PC-9 (cell line): ENCODE results near the gene AK5. TPM values are rescaled to one million over a fixed set of nuclear protein-coding genes. Genes with fewer than 3 reads are reported as not detected.

Experiments
- BruUV-seq: library from RNA; stranded (reverse); fragments of 400-500 nt; replicated peaks from 2 replicates; lab custom pipeline; 2021; lab: Mats Ljungman, UMichigan
- CTCF ChIA-PET: fragments of 300-600 bp; sonication (Branson Sonifier 250); formaldehyde crosslinking; loops from one replicate; lab custom pipeline; 2022; ENCODE audit warnings: antibody characterized with exemption; lab: Charles Lee
- POLR2A ChIA-PET: fragments of 300-600 bp; sonication (Branson Sonifier 250); formaldehyde crosslinking; loops from one replicate; lab custom pipeline; 2022; ENCODE audit warnings: antibody characterized with exemption; ENCODE audit not compliant: unreplicated experiment; lab: Charles Lee
- DNase-seq, 2 experiments: peaks; one replicate each; pipeline versions ENCODE4 v3.0.0 to v3.0.0-alpha.2; 2015 to 2022; ENCODE audit warnings: mixed read lengths in 1 of 2
- H2AFZ ChIP-seq: fragments of 200-600 bp; sonication (generic); 2 replicates; pipeline ENCODE4 v1.8.1; 2017; ENCODE audit warnings: antibody characterized with exemption
- H3F3A ChIP-seq: fragments of 200-600 bp; sonication (generic); 2 replicates; pipeline ENCODE4 v1.8.1; 2017; ENCODE audit warnings: antibody characterized with exemption, mild to moderate bottlenecking, low read depth; ENCODE audit not compliant: insufficient read depth
- H3K27ac ChIP-seq: fragments of 200-600 bp; sonication (generic); 2 replicates; pipeline ENCODE4 v1.6.1; 2016; ENCODE audit warnings: mixed run types
- H3K27me3 ChIP-seq: fragments of 200-600 bp; sonication (generic); 2 replicates; pipeline ENCODE4 v1.6.1; 2016; ENCODE audit warnings: low read depth, mixed run types; ENCODE audit not compliant: insufficient read depth
- H3K36me3 ChIP-seq: fragments of 200-600 bp; sonication (generic); 2 replicates; pipeline ENCODE4 v1.6.1; 2016; ENCODE audit warnings: low read depth, mixed run types
- H3K4me1 ChIP-seq: fragments of 200-600 bp; sonication (generic); replicated peaks from 2 replicates; pipeline ENCODE4 v1.6.1; 2016; ENCODE audit warnings: mixed run types; ENCODE audit not compliant: insufficient read depth
- H3K4me2 ChIP-seq: fragments of 200-600 bp; sonication (generic); 2 replicates; pipeline ENCODE4 v1.6.1; 2017; ENCODE audit warnings: mixed run types
- H3K4me3 ChIP-seq: fragments of 200-600 bp; sonication (generic); 2 replicates; pipeline ENCODE4 v1.6.1; 2016; ENCODE audit warnings: mixed run types
- H3K79me2 ChIP-seq: fragments of 200-600 bp; sonication (generic); 2 replicates; pipeline ENCODE4 v1.6.1; 2017; ENCODE audit warnings: low read depth, mixed run types
- H3K9me2 ChIP-seq: fragments of 200-600 bp; sonication (generic); 2 replicates; pipeline ENCODE4 v1.8.1; 2017; ENCODE audit warnings: mild to moderate bottlenecking; ENCODE audit not compliant: insufficient read depth
- H3K9me3 ChIP-seq: fragments of 200-600 bp; sonication (generic); 2 replicates; pipeline ENCODE4 v1.8.1; 2016; ENCODE audit warnings: low read depth; ENCODE audit not compliant: insufficient read depth
- H4K20me1 ChIP-seq: fragments of 200-600 bp; sonication (generic); 2 replicates; pipeline ENCODE4 v1.8.1; 2017; ENCODE audit not compliant: insufficient read depth
- EZH2 ChIP-seq: fragments of 200-600 bp; sonication (generic); IDR thresholded peaks from 2 replicates; pipeline ENCODE4 v1.8.0; 2017; ENCODE audit warnings: antibody characterized with exemption, low read depth
- intact Hi-C: fragments of 100-400 bp; cut with micrococcal nuclease; formaldehyde crosslinking; loops from one replicate; pipeline ENCODE4 v1.10.0; 2022; ENCODE audit not compliant: unreplicated experiment
- total RNA-seq: library from RNA; stranded (reverse); gene quantifications from 2 replicates; pipeline ENCODE4 v1.2.3, GENCODE V29; 2021
- TF ChIP-seq, protein P1 (sequence below): fragments of 200-600 bp; sonication (generic); conservative IDR thresholded peaks from 2 replicates; pipeline ENCODE4 v1.6.1; 2017; ENCODE audit warnings: mixed run types, antibody characterized with exemption, mild to moderate bottlenecking, moderate library complexity

Gene AK5
- total RNA-seq, 1 experiment from 2014 or later, result 1.2 TPM

DNA sequence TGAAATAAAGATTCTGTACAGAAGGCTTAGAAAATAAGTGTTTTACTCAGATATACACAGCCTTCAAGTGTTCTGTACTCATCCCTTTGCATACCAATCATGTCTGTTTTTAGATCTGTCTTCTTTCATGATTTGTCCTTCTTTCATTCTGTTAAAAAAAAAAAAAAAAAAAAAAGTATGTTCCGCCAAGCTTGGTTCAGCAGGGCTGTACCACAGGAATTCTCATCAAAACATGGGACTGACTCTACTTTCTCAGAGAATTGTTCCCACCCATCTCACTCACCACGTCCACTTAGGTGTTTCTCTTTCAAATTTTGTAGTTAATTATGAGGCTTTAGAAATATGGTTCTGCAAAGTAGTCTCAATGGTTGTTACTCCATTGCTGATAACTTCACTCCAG is 119.0 kb downstream of the AK5 start:
- Histone ChIP-seq H3K4me2 (no peak overlapping the region), H3K36me3 (no peaks in the 10 kb centered on the region), H2AFZ (no peak overlapping the region), H3K4me3 (no peak overlapping the region), H3K4me1 (no peaks in the 10 kb centered on the region), H3K9me2 (no peaks in the 10 kb centered on the region), H3K79me2 (no peaks in the 10 kb centered on the region), H4K20me1 (no peaks in the 10 kb centered on the region), H3F3A (no peaks in the 10 kb centered on the region), H3K9me3 (no peaks in the 10 kb centered on the region), H3K27me3 (no peaks in the 10 kb centered on the region), H3K27ac (no peak overlapping the region)
- TF ChIP-seq, protein P1, sequence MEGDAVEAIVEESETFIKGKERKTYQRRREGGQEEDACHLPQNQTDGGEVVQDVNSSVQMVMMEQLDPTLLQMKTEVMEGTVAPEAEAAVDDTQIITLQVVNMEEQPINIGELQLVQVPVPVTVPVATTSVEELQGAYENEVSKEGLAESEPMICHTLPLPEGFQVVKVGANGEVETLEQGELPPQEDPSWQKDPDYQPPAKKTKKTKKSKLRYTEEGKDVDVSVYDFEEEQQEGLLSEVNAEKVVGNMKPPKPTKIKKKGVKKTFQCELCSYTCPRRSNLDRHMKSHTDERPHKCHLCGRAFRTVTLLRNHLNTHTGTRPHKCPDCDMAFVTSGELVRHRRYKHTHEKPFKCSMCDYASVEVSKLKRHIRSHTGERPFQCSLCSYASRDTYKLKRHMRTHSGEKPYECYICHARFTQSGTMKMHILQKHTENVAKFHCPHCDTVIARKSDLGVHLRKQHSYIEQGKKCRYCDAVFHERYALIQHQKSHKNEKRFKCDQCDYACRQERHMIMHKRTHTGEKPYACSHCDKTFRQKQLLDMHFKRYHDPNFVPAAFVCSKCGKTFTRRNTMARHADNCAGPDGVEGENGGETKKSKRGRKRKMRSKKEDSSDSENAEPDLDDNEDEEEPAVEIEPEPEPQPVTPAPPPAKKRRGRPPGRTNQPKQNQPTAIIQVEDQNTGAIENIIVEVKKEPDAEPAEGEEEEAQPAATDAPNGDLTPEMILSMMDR, result no peak
- no peak for TF ChIP-seq EZH2
- POLR2A ChIA-PET, result no interaction called here
- CTCF ChIA-PET, result no interaction called here
- no peak for DNase-seq
- intact Hi-C loops, result no loop called here
- BruUV-seq, result no TSS peak

DNA sequence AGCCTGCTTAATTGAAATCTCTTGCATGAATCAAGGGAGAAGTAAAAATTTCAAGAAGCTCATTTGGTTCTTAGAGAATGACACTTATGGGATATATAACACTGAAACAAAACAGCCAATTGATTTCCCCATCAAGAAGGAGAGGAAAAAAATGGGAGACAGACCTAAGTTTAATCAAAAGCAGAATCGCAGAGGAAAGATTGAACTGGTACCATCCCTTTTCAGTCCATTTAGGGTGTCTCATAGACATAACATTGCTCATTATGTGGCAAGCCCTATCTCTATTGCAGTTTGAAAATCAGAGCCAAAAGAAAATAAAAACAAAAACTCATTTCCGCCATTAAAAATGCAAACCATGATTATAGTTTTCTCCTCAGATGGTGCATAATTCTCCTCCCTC is 119.6 kb downstream of the AK5 start:
- no peaks in the 10 kb centered on the region for H3K9me3 ChIP-seq
- no peaks in the 10 kb centered on the region for H3K27me3 ChIP-seq
- H3K4me2 ChIP-seq, result no peak overlapping the region
- no peaks in the 10 kb centered on the region for H3F3A ChIP-seq
- CTCF ChIA-PET, result no interaction called here
- DNase-seq, result no peak
- no peaks in the 10 kb centered on the region for H4K20me1 ChIP-seq
- POLR2A ChIA-PET, result no interaction called here
- no TSS peak for BruUV-seq
- no peak overlapping the region for H3K27ac ChIP-seq
- H3K36me3 ChIP-seq, result no peaks in the 10 kb centered on the region
- no peak overlapping the region for H3K4me3 ChIP-seq
- no peak for TF ChIP-seq EZH2
- TF ChIP-seq, protein P1, result no peak
- no peak overlapping the region for H2AFZ ChIP-seq
- H3K4me1 ChIP-seq, result no peaks in the 10 kb centered on the region
- no peaks in the 10 kb centered on the region for H3K9me2 ChIP-seq
- H3K79me2 ChIP-seq, result no peaks in the 10 kb centered on the region
- intact Hi-C loops, result no loop called here

DNA sequence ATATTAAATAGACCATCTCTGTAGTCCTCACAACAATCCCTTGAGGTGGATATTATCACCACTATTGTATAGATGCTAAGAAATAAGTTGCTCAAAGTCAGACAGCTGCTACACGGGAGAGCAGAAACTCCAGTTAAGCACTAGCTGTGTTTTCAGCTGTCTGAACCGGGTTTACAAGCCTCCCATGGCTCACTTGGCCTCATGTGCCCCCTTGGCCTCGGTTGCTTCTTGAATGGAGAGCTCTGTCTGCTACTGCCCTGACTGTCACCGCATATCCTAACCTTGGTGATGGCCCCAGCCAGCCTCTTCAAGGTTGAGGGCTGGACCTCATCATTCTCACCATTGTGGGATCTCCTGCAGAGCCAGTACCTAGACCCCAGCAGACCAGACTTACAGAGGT is 123.4 kb downstream of the AK5 start:
- Histone ChIP-seq H3K9me3 (no peaks in the 10 kb centered on the region; the same call in 1 of the 2 replicates), H3K27me3 (no peaks in the 10 kb centered on the region), H3K27ac (no peak overlapping the region), H3K36me3 (no peaks in the 10 kb centered on the region), H3K4me2 (no peak overlapping the region), H4K20me1 (no peaks in the 10 kb centered on the region), H3K4me1 (peaks cover 11% of the 10 kb centered on the region), H3K4me3 (no peak overlapping the region), H3K79me2 (no peaks in the 10 kb centered on the region), H3K9me2 (no peaks in the 10 kb centered on the region), H3F3A (no peaks in the 10 kb centered on the region), H2AFZ (no peak overlapping the region)
- TF ChIP-seq, protein P1, result no peak
- no peak for TF ChIP-seq EZH2
- ChIA-PET POLR2A (interaction anchor here (0.5 kb wide), 1 partner anchor 599 kb away, joined by 8 read pairs; the partner anchor contains the start of gene DNAJB4), CTCF (no interaction called here)
- no TSS peak for BruUV-seq
- intact Hi-C loops, result no loop called here
- no peak for DNase-seq
